T follicular helper cell (primary cell): Measurements from ENCODE around the gene SIK2.

ENCODE experiments used
- DNase-seq: peaks from one replicate; pipeline ENCODE4 v3.0.0-alpha.2; 2020; ENCODE audit warnings: low read depth

SIK2 gene

DNA sequence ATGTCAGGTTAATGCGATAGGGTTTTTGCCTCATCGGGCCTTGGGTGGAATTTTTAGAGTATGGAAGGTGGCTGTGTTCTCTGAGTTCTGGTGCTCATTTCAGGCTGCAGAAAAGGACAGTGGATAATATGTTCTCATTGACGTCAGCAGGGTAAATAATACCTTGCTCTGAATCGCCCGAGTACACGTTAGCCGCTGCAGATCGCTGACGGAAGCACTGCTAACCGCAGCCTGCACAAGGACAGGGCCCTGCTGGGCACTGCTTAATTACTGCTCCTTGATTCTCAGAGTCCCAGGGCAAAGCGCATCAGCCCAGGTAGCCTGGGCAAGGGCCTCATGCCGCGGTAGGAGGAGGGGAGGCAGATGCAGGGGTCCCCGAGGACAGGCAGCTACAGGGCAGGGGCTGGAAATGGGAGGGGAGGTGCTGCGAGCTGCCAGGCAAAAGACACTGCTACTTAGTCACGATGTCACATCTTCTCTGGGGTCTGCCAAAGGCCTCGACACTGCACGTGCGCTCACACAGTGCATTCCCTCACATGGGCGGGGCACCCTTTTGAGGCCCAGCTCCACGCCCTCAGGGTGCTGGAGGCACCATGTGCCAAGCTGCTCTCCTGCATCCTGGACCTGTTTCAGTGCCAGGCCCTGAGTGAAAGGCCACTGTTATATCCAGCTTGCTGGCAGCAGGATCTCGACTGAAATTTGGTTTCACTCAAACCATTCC lies 128.8 kb downstream of the SIK2 start:
- DNase-seq: no peak

DNA sequence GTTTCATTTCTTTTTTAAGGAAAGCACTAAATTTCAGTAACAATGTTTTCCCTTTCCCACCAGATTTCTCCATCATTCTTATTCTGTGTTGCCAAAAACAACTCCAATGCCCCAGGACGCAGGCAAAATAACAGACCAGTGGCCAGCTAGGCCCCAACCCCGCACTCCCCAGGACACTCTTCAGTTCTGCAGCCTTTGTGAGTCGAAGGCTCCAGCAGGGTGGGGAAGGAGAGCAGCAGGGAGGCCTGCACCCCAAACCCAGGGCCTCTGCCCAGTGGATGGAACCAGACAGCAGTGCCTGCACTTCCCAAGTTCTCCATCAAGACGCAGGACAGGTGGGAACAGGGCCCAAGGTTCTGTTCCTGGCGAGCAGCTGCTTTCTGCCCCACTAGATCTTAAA lies 129.6 kb downstream of the SIK2 start:
- DNase-seq: no peak

DNA sequence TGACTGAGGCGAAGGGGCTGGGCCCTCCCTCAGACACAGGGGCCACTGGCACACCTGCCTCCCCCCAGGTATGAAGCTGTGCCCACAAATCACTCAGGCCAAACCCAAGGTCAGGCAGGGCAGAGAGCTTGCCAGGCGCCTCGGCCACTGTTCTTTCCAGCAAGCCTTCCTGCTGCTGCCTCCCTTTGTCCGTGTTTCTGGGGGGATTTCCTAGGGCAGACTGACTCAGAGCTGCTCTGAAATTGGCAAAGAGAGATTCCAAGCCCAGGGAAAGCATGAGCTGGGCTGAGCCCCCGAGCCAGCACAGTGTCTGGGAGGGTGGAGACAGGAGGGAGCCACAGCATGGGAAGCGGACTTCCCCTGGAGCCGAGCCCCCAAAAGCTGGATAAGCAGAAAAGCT lies 130.8 kb downstream of the SIK2 start:
- no peak for DNase-seq

DNA sequence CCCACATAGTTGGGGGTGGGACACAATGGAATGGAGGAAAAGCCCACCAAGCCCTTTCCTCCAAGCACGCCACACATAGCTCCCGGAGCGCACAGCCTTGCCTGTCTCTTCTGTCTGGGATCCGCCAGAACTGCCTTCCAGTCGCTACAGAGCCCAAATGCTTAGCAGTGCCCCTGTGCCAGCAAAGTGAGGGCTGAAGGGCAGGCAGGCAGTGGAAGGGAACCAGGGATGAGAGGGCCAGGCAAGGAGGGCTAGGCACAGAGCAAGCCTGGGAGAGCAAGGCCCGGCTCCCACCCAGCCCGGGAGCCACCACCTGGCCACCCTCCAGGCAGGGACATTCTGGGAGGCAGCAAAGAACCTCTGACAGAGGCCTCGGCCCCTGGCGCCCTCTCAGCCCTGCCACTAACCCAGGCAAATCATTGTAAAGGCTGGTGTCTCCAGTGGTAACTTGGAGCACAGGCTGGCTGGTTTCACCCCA lies 131.4 kb downstream of the SIK2 start:
- no peak for DNase-seq

DNA sequence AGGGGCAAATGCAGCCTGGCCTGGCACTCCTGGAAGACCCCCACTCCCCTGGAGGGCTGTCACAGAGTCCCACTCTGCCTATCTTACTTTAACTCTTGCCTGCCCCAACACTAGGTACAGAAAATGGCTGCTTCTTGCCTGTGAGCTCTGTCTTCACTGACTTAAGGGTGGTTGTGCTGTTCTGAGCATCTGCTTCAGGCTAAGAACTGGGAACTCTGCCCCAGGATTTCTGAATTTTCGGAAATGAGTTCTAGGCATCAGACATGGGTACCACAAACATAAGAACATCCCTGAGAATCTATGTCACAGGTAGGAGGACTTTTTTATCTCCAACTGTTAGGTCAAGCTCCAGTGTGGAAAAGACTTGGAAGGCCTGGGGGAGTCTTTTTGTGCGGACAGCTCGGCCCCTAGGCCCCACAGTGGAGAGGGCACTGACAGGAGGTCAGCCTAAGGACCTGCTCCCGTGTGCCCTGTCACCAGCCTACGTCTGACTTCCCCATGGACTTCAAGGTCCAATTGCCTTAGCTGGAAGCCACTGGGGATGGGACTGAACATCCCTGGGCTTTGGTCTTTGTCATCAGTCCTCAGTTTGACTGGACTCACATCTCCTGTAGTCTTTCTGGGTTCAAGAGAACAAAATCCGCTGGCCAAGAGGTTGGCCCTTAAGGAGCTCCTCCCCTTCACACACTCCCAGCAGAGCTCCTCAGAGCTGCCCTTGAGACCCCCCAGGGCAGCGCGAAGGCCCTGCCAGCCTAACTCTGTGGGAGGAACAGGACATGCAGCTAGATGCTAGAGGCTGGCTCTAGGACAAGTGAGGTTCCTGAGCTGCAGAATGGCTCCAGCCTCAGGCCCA lies 132.1 kb downstream of the SIK2 start:
- no peak for DNase-seq

DNA sequence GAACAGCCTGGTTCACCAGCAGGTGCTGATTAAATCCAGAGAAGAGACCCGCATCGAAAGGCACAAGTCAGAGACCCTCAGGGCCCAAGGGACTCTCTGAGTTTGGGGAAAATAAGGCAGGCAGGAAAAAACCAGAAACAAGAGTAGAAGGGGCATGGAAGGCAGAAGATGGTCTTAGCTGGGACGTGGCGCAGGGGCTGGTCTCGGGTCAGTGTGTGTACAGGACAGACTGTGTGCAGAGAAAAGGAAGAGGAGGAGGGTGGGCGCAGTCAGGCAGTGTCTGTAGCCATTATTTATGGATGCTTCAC lies 132.7 kb downstream of the SIK2 start:
- DNase-seq: no peak

DNA sequence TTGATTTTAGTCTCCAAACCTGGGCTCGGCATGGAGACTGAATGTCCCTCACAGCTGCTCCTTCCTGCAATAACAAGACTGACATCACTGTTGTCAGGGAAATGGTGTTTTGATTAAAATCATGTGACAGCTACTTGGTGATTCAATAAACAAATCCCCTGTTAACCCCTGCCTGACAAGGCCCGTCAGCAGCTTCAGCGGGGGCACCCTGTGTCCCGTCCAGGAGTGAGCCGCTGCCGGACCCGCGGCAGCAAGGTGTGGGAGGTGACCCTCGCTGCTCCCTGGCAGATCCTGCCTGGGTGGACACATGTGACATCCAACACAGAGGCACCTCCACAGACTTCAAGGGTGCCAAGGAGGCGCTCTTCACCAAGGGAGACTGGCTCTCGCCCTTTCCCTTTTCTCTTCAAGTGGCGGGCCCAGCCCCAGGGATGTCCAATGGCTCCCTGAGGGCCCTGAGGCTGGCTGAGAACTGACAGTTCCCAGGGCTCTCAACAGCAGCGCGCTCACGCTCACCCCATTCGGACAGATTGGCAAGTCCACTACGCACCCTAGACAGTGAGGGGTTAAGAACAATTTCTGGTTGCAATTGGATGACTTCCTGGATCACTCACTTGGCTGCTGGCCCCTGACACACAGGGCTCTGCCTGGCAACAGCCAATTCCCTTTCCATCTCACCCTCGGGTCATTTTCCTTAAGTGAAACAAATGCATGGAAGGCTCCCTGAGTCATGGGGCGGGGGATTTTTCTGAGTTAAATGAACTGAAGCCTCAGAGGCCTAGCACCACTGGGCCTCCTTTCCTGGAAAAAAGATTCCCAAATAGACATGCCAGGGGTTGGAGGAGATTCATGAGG lies 133.2 kb downstream of the SIK2 start:
- no peak for DNase-seq

DNA sequence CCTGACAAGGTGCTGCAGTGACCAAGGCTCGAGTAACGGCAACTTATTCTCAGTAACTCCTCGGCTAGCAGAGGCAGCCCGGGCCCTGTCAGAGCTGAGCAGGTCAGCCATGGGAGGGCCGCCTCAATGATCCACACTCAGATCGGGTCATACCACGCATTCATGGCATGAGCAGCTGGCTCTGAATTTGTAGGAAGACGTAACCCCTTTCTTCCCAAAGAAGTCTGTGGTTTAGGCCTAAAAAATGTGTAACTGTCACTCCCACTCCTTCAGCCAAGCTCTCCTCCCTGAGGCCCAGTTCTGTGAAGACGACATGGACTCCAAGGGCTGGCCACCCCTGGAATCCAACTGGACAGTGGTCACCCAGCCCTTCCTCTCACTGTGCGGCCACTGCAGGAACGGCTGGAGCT lies 133.9 kb downstream of the SIK2 start:
- DNase-seq: no peak

DNA sequence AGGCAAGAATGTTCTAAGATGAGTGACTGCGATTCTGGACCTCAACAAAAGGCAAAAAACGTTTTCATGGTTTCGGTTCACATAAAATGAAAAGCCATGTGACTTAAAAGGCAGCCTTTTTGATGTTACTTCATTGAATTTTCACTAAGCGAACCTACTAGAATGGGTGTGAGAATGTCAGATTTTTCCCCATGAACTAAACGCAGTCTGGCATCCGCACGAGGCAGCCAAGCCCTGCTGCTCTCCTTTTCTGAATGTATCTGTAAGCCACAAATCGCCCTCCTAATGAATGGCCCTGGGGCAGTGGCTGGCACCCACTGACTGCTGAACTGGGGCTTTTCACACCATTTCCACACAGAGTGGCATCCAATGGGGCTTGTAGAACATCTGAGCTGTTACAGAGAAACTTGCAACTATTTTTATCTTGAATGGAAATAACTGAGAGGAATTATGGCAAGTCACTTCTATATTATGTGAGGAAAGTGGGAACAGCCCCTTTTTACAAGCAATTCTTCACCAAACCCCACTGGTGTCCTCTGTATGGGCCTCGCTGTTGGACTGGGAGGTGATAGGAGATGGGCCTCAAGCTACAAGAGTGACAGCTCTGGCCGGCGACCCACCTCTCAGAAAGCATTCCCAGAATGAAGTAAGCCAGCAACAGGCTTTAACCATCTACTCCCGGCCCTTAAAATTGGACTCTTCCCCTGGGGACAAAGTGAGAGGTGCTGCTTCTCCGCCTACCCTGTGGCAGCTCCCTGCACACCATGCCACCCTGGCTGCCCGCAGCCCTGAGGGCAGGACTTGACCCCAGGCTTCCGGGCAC lies 134.6 kb downstream of the SIK2 start:
- DNase-seq: no peak

DNA sequence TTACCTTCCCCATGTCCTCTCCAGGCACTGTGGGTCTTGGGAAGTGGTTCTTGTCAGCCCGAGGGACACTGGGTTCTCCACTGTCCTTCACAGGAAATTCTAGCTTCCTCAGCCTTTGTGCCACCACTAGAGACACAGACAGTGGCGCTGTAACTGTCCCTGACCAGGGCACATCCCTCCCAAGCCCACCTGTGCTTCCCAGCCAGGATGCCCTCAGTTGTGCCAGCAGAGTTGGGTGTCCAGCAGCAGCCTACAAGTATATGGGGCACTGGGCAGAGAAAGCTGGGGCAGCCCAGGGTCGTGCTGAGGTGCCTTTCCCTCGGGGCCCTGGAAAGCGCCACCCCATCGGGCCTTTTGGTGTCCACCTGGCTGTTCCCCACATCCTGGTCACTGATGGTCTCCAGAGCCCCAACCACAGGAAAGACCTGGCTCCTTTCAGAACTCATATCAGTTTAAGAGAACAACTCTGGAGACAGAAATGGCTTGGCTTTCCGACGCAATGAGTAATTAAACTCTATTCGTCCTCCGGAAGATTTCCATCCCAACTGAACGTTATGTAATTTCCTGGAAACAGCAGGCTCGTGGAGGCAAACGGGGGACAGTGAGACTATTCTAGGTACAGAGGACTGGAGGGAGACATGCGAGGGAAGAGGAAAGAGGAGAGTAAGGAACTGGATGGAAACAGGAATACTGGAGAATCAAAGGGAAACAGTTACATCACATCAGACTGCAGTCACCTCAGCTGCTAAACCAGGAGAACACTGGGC lies 135.4 kb downstream of the SIK2 start:
- no peak for DNase-seq

DNA sequence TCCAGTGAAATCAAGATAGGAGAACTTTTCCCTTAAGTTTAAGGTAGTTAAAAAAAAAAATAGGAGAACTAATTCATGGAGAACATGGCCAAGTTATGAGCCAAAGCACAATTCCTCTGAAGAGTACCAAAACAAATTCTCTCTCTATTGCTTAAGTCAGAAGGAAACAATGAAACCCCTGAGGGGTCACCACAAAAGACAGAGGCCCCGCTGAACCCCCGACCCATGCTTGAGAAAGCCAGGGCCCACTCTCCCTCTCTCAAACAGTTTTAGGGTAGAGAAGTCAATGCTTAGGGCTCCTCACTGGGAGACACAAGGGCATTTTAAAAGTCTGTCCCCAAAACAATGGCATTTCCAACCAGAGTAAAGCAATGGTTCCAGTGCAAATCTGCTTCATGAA lies 137.1 kb downstream of the SIK2 start:
- no peak for DNase-seq

DNA sequence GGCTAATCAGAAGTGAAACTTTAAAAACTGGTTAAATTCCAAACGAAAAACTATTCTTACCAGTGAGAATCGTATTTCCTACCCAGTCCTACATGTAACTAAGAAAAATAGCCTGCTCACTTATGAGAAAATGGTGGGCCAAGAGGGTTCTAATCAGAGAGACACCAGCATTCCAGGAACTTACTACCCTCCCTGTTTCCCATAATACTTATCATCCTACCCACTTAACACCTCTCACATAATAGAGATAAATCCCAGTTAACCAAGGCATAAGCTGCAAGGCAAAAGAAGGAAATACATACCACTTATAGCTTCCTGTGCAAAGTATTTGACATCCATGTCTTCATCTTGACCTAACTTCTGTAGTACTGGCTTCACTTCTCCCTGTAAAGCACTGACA lies 139.5 kb downstream of the SIK2 start:
- DNase-seq: no peak

DNA sequence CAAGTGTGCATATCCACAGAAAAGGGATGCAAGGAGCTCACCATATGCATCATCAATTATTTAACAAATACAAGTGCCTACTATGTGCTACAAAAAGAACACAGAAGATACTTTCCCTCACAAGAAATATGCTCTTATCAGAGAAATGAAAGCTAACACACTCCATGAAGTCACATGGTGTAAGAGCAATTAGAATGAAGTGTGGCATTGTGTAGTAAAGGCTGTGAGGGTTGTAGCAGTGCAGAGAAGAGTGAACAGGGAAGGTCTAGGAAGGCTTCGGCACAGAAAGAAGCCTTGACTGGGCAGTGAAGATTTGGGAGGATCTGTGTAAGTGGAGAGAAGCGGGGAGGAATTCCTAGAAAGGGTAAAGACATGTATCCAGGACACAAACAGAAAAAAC lies 141.5 kb downstream of the SIK2 start:
- DNase-seq: no peak

DNA sequence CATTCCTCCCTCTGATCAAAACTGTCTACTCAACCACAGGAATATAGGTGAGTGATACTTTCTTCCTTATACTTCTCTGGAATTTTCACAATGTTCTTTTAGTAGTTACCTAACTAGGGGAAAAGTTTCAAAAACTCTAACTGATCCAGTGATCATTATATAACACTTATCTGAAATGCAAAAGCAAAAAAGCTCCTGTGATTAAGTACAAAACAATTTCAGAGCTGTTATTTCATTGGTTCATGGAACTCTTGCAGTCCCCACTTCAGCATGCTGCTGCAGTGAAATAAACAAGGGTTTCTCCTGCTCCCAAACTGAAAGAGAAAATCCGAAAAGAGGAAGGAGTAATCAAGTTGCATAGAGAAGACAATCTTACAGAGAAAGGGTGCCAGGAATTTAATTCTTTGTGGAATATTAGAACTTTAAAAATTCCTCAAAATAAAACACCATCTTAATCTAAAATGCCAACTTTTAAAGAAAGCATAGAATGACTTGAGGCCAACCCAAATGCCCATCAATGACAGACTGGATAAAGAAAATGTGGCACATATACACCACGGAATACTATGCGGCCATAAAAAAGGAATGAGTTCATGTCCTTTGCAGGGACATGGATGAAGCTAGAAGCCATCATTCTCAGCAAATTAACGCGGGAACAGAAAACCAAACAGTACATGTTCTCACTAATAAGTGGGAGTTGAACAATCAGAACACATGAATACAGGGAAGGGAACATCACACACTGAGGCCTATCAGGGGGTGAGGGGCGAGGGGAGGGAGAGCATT lies 143.7 kb downstream of the SIK2 start:
- no peak for DNase-seq

DNA sequence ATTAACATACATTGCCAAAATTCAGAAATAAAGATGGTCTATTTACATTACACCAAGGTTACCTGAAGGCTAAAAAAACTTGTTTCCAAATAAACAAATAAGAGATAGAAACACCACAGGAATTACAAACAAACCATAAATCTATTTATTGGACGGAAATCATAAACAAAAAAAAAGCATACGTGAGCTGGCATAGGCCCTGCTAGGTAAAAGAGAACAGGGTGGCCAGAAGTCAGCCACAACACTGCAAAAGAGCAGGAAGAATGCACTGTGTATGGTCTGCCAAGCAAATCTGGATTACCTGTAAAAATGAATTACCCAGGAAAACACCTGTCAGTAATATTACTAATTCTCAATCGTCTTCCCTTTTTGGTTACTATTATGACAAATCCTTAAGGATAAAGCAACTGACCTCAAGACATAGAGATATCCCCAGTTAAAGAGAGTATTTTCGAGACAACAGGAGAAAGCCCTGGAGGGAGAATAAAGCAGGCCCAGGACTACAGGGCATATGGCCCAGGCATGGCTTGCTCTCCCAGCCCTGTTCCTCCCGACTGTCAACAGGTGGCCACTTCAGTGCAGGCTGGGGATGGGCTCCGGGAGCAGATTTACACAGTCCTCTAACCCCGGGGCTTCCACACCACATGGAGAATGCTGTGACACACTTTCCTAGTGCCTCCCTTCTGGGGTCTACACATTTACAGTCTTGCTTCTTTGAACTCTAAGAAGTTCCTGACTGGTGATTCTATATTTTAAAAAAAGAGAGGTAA lies 146.0 kb downstream of the SIK2 start:
- DNase-seq: no peak

DNA sequence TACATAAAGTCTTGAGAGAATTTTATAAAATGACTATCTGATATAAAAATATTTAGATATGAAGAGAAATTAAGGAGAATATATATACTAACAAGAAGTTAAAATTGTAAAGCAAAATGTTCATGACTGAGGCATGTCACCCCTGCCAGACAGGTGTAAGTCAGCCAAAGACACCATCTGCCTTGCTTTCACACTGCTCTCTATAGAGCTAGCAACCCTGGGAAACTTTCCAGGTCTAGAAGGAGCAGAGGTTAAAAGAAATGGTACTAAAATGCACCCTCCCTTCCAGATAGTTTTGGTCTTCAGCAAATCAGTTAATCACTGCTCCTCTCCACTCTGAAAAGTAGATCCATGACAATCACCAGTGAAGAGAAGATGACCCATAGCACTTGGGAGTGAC lies 147.4 kb downstream of the SIK2 start:
- DNase-seq: no peak

DNA sequence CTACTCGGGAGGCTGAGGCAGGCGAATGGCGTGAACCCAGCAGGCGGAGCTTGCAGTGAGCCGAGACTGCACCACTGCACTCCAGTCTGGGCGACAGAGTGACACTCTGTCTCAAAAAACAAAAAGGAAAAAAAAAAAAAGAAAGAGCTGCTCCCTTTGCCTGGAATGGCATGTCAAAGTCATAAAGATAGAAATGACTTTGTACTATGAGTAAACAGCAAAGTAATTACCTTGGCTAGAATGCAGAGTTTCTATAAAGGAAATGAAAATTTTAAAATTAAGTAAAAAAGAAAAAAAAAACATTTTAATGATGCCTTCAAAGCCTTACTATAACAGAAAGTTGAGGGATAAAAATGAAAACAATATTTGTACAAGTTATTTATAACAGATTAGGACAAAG lies 153.8 kb downstream of the SIK2 start:
- no peak for DNase-seq

DNA sequence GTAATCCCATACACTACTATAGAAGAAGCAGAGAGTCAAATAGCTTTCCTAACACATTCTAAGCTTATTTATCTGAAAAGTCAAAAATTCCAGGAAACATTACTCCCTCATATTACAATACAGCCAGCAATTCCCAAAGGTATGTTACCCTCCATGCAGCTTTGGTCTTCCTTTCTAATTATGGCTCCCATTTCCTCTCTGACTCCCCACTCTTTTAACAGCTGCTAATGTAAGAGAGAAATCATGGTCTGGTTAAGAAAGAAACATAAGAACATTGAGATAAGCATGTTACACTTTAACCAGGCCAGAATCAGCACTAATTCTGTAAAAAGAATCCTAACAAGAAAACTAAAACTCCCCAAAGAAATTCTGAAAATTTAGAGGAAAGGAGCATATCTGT lies 157.1 kb downstream of the SIK2 start:
- DNase-seq: no peak

DNA sequence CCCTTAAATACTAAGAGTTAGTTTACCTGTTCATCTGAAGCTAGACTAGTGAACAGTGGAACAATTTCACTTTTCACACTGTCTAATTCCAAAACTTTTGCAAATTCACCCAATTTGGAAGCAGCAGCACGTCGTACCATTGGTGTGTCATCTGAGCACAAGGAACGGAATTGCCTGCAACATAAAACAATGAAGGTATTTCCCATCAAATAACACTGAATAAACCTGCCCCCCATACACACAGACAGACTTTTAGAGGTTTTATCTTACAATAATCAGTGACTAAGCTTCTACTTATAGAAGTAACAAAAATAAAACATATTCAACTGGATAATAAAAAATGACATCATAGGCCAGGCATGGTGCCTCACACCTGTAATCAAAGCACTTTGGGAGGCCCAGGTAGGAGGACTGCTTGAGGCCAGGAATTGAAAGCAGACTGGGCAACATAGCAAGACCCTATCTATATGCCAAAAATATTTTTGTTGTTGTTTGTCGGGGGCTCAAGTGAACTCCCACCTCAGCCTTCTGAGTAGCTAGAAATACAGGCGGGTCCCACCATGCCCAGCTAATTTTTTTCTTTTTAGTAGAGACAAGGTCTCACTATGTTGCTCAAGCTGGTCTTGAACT lies 157.6 kb downstream of the SIK2 start:
- no peak for DNase-seq
